NCI-H345 treated with DMSO at 0.1 percent for 48 hours (cell line): ENCODE results near the gene PSTPIP1.

Source experiments
- DNase-seq: peaks from one replicate; lab custom pipeline; 2025; ENCODE audit not compliant: unreplicated experiment; lab: John Stamatoyannopoulos, UW

PSTPIP1 gene

GRCh38 chr15:76998663-76999285, 3.8 kb downstream of the PSTPIP1 start:
- no peak for DNase-seq

GRCh38 chr15:76999996-77000395, 5.1 kb downstream of the PSTPIP1 start:
- no peak for DNase-seq

DNA sequence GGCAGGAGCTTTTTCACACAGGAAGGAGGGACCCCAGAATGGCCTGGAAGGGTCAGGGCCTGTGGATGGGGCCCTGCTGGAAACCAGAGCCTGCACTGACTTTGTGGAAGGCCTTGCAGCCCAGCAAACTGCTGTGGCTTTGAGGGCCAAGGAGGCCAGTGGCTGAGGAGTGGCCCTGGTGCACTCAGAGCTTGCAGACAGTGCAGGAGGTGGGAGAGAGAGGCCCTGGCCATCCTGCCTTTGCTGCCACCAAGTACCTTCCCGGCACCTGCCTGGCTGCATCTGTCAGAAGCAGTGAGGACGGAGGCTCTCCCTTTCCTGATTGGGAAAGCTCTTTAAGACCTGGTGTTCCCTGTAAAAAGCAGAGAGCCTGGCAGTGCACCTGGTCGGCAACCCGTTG, 6.4 kb downstream of the PSTPIP1 start:
- no peak for DNase-seq

DNA sequence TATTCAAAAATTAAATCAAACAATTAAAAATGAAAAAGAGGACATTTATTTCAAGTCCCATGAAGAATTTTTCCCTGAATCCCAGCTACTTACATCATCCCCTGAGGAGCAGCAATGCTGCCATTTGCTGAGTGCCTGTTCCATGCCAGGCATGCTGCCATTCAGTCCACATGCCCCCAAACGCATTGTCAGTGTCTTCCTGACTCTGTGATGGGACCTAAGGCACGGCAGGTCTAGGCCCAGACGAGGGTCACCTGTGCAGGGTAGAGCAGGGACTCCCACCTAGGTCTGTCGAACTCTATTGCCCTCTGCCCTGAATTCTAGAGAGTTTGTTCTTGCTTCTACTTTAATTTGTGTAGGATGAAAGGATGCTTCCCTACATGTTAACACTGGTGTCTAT, 7.0 kb downstream of the PSTPIP1 start:
- DNase-seq: no peak

GRCh38 chr15:77002436-77002835, 7.5 kb downstream of the PSTPIP1 start:
- no peak for DNase-seq

DNA sequence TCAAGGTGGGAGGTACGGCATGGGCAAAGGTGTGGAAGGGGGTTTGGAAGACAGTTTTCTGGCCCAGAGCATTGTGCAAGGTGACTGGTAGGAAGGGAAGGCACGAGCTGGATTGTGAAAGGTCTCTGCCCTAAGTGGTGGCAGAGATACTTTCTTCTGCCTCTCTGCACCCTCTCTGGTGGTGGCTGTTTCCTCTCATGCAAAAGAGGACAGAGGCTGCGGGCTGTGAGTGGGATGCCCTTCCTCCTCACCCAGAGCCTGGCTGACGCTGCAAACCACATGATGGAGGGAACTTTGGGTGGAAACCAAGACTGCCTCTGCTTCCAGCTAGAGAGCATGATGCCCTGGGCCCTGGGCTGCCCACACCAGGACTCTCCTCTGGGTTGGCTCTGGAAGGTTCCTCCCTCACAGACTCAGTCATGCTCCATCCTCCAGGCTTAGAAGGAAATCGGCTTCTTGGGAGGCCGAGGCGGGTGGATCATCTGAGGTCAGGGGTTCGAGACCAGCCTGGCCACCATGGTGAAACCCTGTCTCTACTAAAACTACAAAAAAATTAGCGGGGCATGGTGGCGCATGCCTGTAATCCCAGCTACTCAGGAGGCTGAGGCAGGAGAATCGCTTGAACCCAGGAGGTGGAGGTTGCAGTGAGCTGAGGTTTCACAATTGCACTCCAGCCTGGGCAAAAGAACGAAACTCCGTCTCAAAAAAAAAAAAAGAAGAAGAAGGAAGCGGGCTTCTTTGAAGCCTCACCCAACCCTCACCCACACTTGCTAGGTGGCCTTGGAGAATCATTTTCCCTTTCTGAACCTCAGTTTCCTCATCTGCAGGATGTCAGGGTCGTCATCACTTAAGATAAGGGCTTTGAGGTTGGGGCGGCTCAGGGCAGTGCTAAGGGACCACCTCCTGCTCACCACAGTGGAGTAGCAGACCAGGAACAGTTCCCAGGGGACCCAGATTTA, 8.3 kb downstream of the PSTPIP1 start:
- DNase-seq: no peak

- DNase-seq: no peak
Measured at GRCh38 chr15:77004189-77004588, 9.3 kb downstream of the PSTPIP1 start.

GRCh38 chr15:77009176-77009575, 14.2 kb downstream of the PSTPIP1 start:
- DNase-seq: no peak

- DNase-seq: no peak
Measured at GRCh38 chr15:77009646-77010311, 14.9 kb downstream of the PSTPIP1 start.

- DNase-seq: no peak
Measured at GRCh38 chr15:77010312-77010686, 15.4 kb downstream of the PSTPIP1 start.

- DNase-seq: no peak
Measured at GRCh38 chr15:77010857-77011256, 15.9 kb downstream of the PSTPIP1 start.

DNA sequence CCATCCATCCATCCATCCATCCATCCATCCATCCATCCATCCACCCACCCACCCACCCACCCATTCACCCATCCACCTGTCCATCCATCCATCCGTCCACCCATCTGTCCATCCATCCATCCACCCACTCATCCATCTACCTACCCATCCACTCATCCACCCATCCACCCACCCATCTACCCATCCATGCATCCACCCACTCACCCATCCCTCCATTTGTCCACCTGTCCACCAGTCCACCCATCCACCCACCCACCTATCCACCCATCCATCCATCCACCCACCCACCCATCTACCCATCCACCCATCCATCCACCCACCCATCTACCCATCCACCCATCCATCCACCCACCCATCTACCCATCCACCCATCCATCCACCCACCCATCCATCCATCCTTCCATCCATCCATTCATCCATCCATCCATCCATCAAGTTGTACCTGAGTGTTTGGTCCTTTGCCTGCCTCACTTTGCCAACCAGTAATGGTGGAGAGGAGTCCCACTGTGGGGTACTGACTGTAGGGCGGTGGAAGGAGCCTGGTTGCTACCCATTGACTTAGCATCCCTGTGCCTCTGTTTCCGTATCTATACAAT, 17.3 kb downstream of the PSTPIP1 start:
- DNase-seq: no peak

GRCh38 chr15:77012868-77013267, 17.9 kb downstream of the PSTPIP1 start:
- no peak for DNase-seq

- DNase-seq: no peak
Measured at GRCh38 chr15:77013776-77014131, 18.8 kb downstream of the PSTPIP1 start.

DNA sequence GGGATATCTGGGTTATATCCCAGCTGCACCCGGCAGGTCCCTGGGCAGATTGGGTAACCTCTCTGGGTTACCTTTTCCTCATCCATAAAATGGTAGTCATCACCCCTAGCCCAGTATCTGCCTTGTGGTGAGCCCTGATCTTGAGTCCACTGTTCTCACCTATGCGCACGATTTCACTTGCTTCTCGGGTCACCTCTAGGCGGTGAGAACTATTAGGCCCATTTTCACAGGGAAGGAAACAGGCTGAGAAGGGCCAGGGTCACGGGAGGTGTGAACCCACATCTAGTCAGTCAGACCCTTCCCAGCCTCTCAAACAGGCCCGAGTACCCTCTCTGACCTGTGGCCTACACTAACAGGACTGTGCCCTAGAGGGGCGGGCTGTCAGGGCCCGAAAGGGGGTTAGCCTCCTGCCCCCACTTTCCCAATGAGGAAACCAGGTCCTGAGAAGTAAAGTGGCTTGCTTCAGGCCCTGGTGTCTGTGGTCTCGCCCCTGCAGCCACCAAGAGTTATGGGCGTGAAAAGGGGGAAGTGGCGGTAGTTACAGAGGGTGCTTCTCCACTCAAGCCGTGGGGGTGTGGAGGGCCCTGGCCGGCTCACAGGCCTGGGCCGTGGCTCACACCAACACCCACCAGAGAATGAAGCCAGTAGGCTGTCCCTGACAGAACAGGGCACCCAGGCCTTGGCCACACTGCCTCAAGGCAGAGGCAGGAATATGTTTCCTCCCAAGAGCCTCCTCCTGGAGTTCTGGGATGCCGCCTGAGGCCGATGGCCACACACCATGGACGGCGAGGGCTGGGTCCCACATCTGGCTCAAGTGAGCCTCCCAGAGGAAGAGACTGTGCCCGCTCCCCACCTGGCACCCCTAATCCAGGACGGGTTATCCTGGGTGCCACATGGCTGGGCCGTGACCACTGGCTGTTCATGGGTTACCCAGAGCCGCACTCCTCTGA, 19.5 kb downstream of the PSTPIP1 start:
- DNase-seq: no peak

- DNase-seq: no peak
Measured at GRCh38 chr15:77015646-77016320, 20.9 kb downstream of the PSTPIP1 start.

- no peak for DNase-seq
Measured at GRCh38 chr15:77016321-77016695, 21.4 kb downstream of the PSTPIP1 start.

GRCh38 chr15:77017091-77017660, 22.2 kb downstream of the PSTPIP1 start:
- DNase-seq: no peak
